HG02852 (cell line): ENCODE data around the gene SIT1.
"Not testable (repeated sequence)": the region's sequence is repeated elsewhere in the genome, so short reads cannot be mapped to it uniquely, and the experiment has no call there.

Experiments used
- ATAC-seq: cut with Tn5 transposase; IDR thresholded peaks from one replicate; pipeline ENCODE4 v1.9.1; 2021; ENCODE audit warnings: mild to moderate bottlenecking, moderate library complexity; ENCODE audit not compliant: unreplicated experiment

Gene SIT1

GRCh38 chr9:35638751-35639150, 12.0 kb downstream of the SIT1 start:
- ATAC-seq, result not testable (repeated sequence)

GRCh38 chr9:35637427-35637955, 13.2 kb downstream of the SIT1 start:
- ATAC-seq, result not testable (repeated sequence)

- ATAC-seq, result not testable (repeated sequence)
Observed at GRCh38 chr9:35636877-35637246, 13.9 kb downstream of the SIT1 start.

GRCh38 chr9:35636135-35636876, 14.4 kb downstream of the SIT1 start:
- ATAC-seq, result no peak

- no peak for ATAC-seq
Observed at GRCh38 chr9:35635730-35636129, 15.0 kb downstream of the SIT1 start.

GRCh38 chr9:35629597-35629996, 21.1 kb downstream of the SIT1 start:
- no peak for ATAC-seq

- ATAC-seq, result no peak
Observed at GRCh38 chr9:35628389-35628991, 22.2 kb downstream of the SIT1 start.

GRCh38 chr9:35627575-35627974, 23.2 kb downstream of the SIT1 start:
- ATAC-seq, result no peak

GRCh38 chr9:35619800-35620158, 31.0 kb downstream of the SIT1 start:
- peak; percentile 47 for ATAC-seq

- ATAC-seq, result peak; percentile 43
Observed at GRCh38 chr9:35618854-35619799, 31.6 kb downstream of the SIT1 start.

GRCh38 chr9:35618325-35618727, 32.4 kb downstream of the SIT1 start, which contains the start of gene CD72:
TSS of gene CD72 (minus strand) at chr9:35618413. CDS start at chr9:35618303, 110 bp downstream.
- no peak for ATAC-seq

- ATAC-seq, result no peak
Observed at GRCh38 chr9:35617548-35617947, 33.2 kb downstream of the SIT1 start.

- peak; percentile 40 for ATAC-seq
Observed at GRCh38 chr9:35616681-35617459, 33.9 kb downstream of the SIT1 start.

GRCh38 chr9:35615981-35616680, 34.6 kb downstream of the SIT1 start:
- ATAC-seq, result no peak

- ATAC-seq, result no peak
Observed at GRCh38 chr9:35612843-35613242, 37.9 kb downstream of the SIT1 start.

- not testable (repeated sequence) for ATAC-seq
Observed at GRCh38 chr9:35612066-35612465, 38.7 kb downstream of the SIT1 start.

GRCh38 chr9:35611230-35611797, 39.4 kb downstream of the SIT1 start:
- no peak for ATAC-seq

GRCh38 chr9:35609820-35610163, 40.9 kb downstream of the SIT1 start:
- ATAC-seq, result no peak

GRCh38 chr9:35609001-35609819, 41.5 kb downstream of the SIT1 start:
- ATAC-seq, result no peak
